HUES6 (cell line): ENCODE data around the gene ARHGEF7.
"Not testable (repeated sequence)": the region's sequence is repeated elsewhere in the genome, so short reads cannot be mapped to it uniquely, and the experiment has no call there.

ENCODE experiments used
- H3K27ac ChIP-seq: 2 replicates; pipeline ENCODE4 v1.7.0; 2013; ENCODE audit warnings: low read depth, mild to moderate bottlenecking, low read length, inconsistent platforms
- H3K27me3 ChIP-seq: 2 replicates; pipeline ENCODE4 v1.6.1; 2013; ENCODE audit warnings: low read length; ENCODE audit not compliant: control insufficient read depth, insufficient read depth
- H3K36me3 ChIP-seq: 2 replicates; pipeline ENCODE4 v1.6.1; 2013; ENCODE audit warnings: low read length; ENCODE audit not compliant: control insufficient read depth, insufficient read depth
- H3K4me1 ChIP-seq: 2 replicates; pipeline ENCODE4 v1.6.1; 2013; ENCODE audit warnings: low read length; ENCODE audit not compliant: control insufficient read depth, insufficient read depth
- H3K4me3 ChIP-seq: 2 replicates; pipeline ENCODE4 v1.5.1; 2013; ENCODE audit warnings: low read depth, low read length
- H3K9ac ChIP-seq: one replicate; pipeline ENCODE4 v1.6.1; 2013; ENCODE audit warnings: mild to moderate bottlenecking, low read length
- H3K9me3 ChIP-seq: 2 replicates; pipeline ENCODE4 v1.6.1; 2013; ENCODE audit warnings: low read depth, low read length; ENCODE audit not compliant: control insufficient read depth, insufficient read depth

The ARHGEF7 gene

DNA sequence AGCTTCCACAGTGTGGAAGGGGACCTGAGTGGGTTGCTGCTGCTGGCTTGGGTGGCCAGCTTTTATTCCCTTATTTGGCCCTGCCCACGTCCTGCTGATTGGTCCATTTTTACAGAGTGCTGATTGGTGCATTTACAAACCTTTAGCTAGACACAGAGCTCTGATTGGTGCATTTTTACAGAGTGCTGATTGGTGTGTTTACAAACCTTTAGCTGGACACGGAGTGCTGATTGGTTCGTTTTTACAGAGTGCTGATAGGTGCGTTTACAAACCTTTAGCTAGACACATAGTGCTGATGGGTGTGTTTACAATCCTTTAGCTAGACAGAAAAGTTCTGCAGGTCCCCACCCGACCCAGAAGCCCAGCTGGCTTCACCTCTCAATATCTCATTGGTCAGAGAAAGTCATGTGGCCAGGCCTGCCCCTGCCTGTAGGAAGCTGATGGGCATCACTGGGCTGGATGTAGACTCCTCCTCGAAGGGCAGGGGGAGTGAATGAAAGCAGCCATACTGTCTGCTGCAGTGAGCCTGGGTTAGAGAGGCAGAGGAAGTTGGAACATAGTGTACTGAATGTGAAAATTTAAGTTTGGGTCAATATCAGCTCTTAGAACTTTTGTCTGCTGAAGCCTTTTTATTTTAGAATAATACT lies 83.7 kb downstream of the ARHGEF7 start:
- H3K4me3 ChIP-seq, H3K9me3 ChIP-seq, H3K36me3 ChIP-seq, H3K27me3 ChIP-seq, H3K9ac ChIP-seq, H3K27ac ChIP-seq: not testable (repeated sequence)
- peaks cover 31% of the 10 kb centered on the region for H3K4me1 ChIP-seq

DNA sequence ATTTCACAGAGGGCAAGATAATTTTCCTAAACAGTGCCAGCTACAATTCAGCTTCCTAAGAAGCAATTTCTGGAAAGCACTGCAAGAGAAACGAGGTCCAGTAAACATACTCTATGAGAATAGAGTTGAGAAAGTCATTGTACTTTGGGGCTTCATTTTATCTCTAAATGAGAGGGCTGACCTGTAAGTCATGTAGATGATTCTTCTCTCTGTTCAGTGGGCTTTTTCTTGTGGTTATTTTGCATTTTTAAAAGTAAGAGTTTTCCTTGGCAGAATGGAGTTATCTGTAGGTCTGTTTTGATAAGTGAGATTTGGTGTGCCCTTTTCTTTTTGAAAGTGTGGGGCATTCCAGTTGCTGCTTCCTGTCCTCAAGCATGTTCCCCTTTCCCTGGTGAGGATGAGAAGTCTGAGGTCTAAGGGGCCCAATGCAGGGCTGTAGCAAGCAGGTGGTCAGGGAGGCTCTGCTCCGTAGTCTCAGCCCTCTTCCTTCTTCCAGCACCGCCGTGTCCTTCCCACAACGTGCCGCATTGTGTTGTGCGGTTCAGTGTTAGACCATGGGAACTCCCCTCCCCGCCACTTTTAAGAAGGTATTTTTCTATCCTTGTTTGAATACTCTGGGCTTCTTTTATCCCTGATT lies 86.3 kb downstream of the ARHGEF7 start:
- H3K27ac ChIP-seq = no peak overlapping the region
- no peak overlapping the region for H3K9ac ChIP-seq
- H3K4me1 ChIP-seq = peaks cover 50% of the 10 kb centered on the region
- H3K4me3 ChIP-seq = no peak overlapping the region
- H3K27me3 ChIP-seq = no peaks in the 10 kb centered on the region
- H3K36me3 ChIP-seq = peaks cover 2% of the 10 kb centered on the region; the same call in 1 of the 2 replicates
- no peaks in the 10 kb centered on the region for H3K9me3 ChIP-seq

DNA sequence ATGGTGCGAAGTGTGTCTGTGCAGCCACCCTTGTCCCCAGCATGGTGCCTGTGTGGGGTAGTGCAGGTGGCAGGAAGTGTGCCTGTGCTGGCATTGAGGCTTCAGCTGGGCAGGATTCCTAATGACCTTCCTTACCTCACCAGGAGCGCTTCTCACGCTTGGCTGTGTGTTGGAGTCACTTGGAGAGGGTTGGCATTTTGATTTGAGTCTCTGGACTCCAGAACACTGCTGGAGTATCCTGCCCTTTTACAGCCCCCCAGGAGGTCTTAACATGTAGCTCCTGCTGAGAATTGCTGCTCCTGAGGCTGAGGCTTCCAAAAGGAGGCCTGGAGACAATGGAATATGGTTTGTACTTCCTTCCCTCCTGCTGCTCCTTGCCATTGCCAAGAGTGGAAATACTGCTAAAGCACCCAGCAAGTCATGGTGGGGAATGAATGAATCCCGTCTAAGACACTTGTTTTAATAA lies 87.1 kb downstream of the ARHGEF7 start:
- no peaks in the 10 kb centered on the region for H3K9me3 ChIP-seq
- no peak overlapping the region for H3K4me3 ChIP-seq
- peak overlapping the region; percentile 1; the same call in 1 of the 2 replicates for H3K27ac ChIP-seq
- H3K4me1 ChIP-seq = peaks cover 50% of the 10 kb centered on the region
- no peaks in the 10 kb centered on the region for H3K27me3 ChIP-seq
- H3K36me3 ChIP-seq = peaks cover 2% of the 10 kb centered on the region; the same call in 1 of the 2 replicates
- H3K9ac ChIP-seq = no peak overlapping the region

DNA sequence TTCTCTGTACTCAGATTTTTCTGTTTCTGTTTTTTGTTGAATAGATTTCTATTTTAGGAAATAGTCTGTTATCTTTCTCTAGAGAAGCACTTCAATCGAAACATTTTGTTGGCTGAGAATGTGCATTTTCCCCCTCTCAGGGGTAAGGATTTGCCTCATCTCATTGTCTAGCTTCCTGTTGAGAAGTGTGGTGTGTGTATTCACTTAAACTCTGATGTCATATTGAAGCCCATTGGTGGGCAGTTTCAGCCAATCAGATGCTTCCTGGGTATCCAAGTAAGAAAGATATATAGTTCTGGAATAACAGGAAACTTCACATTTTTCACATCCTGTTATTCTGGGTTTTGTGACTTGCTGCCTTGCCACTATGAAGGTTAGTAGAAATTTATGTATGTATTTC lies 87.6 kb downstream of the ARHGEF7 start:
- Histone ChIP-seq H3K9me3 (no peaks in the 10 kb centered on the region), H3K36me3 (peaks cover 2% of the 10 kb centered on the region; the same call in 1 of the 2 replicates), H3K4me1 (peaks cover 50% of the 10 kb centered on the region), H3K27me3 (no peaks in the 10 kb centered on the region), H3K9ac (no peak overlapping the region), H3K4me3 (no peak overlapping the region), H3K27ac (no peak overlapping the region; the same call in 1 of the 2 replicates)

DNA sequence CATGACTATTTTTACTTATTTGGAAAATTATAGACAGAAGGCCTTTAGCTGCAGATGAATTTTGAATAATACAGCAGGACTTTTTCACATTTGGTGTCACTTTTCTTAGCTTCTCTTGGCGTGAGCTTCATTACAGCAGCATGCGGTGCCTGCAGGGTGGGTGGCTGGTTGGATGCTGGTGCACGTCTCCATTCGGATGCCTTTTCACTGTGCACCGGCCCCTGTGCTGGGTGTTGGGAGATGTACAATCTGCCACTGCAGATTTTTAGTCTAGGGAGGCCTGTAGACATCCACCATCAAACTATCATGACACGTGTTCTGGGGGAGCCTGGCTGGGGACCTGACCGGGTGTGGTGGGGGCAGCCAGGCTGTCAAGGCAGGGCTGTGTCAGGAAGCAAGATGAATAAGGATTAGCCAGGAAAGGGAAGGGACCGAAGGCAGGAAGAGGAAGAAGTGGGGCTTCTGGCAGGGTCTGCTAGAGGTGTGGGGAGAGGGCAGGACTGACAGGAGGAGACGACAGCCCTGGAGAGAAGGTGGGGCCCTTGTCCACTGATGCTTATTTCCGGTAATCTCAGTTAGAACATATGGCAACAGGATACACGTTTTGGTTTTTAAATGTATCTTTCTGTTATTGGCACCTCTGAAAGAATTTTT lies 88.8 kb downstream of the ARHGEF7 start:
- Histone ChIP-seq H3K4me1 (peaks cover 50% of the 10 kb centered on the region), H3K27me3 (no peaks in the 10 kb centered on the region), H3K27ac (no peak overlapping the region), H3K9ac (no peak overlapping the region), H3K4me3 (no peak overlapping the region), H3K9me3 (no peaks in the 10 kb centered on the region), H3K36me3 (no peaks in the 10 kb centered on the region)

DNA sequence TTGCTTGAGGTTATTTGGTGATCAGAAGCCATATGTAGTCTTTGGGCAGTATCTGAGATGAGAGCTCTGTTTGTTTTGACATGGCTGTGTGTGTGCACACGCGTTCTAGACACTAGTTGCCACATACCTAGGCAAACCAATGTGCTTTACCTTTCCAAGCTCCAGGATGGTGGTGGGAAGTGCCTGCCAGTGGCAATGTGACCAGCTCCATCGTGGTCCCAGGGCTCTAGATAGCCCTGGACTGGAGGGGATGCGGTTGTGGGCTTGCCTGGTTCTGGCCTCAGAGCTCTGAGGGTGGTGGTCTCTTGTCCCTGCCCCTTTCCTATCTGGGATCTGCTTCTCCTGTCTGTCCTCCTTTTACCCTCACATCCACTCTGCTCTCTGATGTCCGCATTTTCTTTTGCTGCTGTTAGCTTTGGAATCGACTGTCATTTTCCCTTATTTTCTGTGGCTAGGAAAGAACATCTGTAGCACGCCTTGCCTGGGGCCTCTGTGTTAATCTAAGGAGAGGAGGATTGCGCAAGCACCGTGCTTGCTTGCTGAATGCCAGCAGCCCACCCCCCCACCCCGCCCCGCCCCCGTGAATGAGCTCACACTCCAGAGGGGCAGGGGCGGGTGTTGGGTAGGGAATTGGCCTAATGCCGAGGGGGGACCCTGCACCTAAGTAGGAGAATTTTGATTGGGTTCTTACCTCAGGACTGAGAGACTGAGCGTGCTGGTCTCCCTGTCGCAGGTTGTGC lies 89.5 kb downstream of the ARHGEF7 start:
- H3K4me1 ChIP-seq = peaks cover 50% of the 10 kb centered on the region
- peak overlapping the region; percentile 25; the same call in 1 of the 2 replicates for H3K4me3 ChIP-seq
- H3K9me3 ChIP-seq = no peaks in the 10 kb centered on the region
- peak overlapping the region; percentile 2 for H3K9ac ChIP-seq
- H3K27ac ChIP-seq = no peak overlapping the region
- H3K27me3 ChIP-seq = no peaks in the 10 kb centered on the region
- no peaks in the 10 kb centered on the region for H3K36me3 ChIP-seq

DNA sequence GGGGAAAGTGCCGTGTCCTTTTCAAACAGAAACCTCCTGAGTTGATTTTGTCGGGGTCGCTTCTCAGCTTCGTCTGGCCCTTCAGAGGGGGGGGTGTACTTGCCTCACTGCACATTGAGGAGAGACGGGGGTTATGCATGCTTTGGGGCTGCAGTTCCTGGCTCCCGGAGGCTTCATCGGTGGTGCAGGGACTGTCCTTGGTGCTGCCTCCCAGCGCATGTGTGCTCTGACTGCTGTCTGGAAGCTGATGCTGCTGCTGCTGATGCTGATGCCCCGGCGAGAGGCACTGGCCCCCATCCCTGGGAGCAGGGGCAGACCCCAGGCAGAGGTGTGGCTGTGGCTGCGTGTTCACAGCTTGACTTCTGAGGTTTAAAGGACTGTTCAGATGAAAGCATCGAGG lies 91.0 kb downstream of the ARHGEF7 start:
- Histone ChIP-seq H3K27me3 (no peaks in the 10 kb centered on the region), H3K36me3 (no peaks in the 10 kb centered on the region), H3K27ac (no peak overlapping the region), H3K9ac (no peak overlapping the region), H3K4me1 (peaks cover 59% of the 10 kb centered on the region), H3K9me3 (no peaks in the 10 kb centered on the region), H3K4me3 (no peak overlapping the region)

DNA sequence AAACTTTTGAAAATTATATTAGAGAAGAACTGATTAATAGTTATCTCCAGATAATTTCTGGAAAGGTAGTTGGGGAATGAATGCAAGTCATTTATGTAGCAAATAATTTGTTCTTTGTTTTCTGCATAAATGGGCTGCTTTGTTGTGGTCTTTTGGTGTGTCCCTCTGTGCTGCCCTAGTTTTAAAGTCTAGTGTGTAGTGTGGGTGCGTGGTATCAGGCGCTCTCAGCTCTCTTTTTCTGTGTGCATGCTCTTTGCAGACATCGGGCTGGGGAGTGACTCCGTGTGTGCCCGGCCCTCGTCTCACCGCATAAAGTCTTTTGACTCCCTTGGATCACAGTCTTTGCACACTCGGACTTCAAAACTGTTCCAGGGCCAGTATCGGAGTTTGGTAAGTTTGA lies 94.5 kb downstream of the ARHGEF7 start:
- no peaks in the 10 kb centered on the region for H3K36me3 ChIP-seq
- no peaks in the 10 kb centered on the region for H3K9me3 ChIP-seq
- no peak overlapping the region for H3K9ac ChIP-seq
- H3K27me3 ChIP-seq = no peaks in the 10 kb centered on the region
- H3K4me1 ChIP-seq = peaks cover 60% of the 10 kb centered on the region
- H3K4me3 ChIP-seq = no peak overlapping the region
- no peak overlapping the region for H3K27ac ChIP-seq

DNA sequence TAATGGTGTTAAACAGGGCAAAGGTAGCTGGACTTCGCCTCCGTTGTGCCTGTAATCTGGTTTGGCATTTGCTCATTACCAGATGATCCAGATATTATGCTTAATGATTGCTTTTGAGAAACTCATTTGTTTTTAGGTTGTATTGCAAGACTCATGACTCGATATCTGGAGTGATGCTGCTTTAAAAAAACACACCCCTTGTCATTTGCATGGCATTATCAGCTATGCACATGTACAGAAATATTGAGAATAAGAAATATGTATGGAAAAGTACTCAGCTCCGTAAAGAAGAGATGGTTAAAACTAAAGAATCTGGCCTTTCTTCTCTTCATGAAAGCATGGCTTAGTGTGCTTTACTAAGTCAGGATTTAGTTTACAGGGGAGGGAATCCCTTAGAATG lies 95.0 kb downstream of the ARHGEF7 start:
- Histone ChIP-seq H3K9ac (no peak overlapping the region), H3K27ac (no peak overlapping the region), H3K4me3 (no peak overlapping the region), H3K36me3 (no peaks in the 10 kb centered on the region), H3K4me1 (peaks cover 61% of the 10 kb centered on the region), H3K9me3 (no peaks in the 10 kb centered on the region), H3K27me3 (no peaks in the 10 kb centered on the region)

DNA sequence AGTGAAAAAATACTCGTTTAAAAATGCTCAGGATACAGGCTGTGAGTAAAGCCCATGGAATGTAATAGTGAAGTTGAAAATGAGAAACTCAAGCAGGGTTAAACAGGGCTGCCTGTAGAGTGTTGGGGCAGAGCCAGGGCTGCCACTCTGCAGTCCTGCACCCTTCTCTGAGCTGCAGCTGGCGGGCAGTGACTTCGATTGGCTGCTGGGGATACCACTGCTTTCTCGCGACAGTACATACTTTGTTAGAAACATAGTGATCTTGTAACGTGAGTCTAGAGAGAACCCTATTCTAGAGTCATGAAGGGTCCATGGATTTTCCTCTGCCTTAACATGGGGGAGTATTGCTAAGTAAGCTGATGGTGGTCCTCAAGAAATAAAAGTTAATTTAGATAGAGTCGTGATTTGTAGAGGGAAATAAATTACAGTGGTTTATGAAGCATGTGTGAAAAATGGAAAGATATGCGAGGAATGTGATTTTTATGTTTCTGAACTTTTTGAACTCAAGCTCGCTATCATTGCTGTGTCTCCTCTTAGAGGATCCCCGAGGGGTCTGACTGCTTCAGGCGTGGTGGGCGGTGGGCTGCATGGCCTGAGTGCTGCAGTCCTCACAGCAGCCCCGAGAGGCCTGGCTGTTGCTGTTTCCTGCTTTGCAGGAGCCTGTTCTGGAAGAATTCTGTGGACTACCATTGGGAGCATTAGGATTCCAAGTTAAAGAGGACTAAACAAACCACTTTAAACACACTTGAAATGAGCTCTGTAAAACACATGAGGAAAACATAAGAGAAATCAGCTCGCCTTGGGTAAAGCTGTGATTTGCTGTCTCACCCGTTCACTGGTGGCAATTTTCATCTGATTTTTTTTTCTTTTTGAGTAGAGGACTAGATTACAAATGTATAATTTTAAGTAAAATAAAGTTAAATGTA lies 95.7 kb downstream of the ARHGEF7 start:
- no peaks in the 10 kb centered on the region for H3K27me3 ChIP-seq
- peak overlapping the region; percentile 50; the same call in 1 of the 2 replicates for H3K27ac ChIP-seq
- H3K4me1 ChIP-seq = peaks cover 61% of the 10 kb centered on the region
- H3K9ac ChIP-seq = no peak overlapping the region
- H3K4me3 ChIP-seq = no peak overlapping the region
- no peaks in the 10 kb centered on the region for H3K9me3 ChIP-seq
- H3K36me3 ChIP-seq = no peaks in the 10 kb centered on the region
